ENCODE measurements around the gene PHACTR1. TPM values are rescaled to one million over a fixed set of nuclear protein-coding genes. Genes with fewer than 3 reads are reported as not detected.
"Not testable (repeated sequence)": the region's sequence is repeated elsewhere in the genome, so short reads cannot be mapped to it uniquely, and the experiment has no call there.

PHACTR1 gene
- total and polyA plus RNA-seq, 8 donors, result 0.46 to 17.4 (median 6.4) TPM; not detected in 1

DNA sequence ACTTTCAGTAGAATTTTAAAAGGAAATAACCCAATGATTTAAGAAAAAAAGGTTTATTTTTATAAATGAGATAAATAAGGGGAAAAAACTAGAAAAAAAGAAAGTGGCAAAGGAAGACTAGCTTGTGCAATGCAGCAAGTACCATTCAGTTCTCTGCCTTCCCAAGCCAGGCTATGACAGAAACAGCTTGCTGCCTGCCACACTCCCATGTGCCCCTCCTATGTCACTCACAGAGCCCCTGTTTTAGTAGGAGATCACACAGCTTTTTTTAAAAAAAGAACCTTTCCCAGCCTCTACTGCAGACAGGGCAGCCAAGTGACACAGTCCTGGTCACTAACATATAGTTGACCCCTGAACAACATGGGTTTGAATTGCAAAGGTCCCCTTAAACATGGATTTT lies 598.2 kb downstream of the PHACTR1 start:
- H3K4me1 ChIP-seq, result no peaks in the 10 kb centered on the region
- no peak for DNase-seq
- H3K36me3 ChIP-seq, result peaks cover 38 to 93% (median 88%) of the 10 kb centered on the region in 4 donors
- TF ChIP-seq POLR2AphosphoS5 (IDR thresholded peaks at IDR 0.05), result no peak
- no peak overlapping the region for H3K27ac ChIP-seq
- H3K9me3 ChIP-seq, result no peaks in the 10 kb centered on the region
- no peaks in the 10 kb centered on the region for H3K27me3 ChIP-seq
- no peak overlapping the region for H3K4me3 ChIP-seq
- intact Hi-C loops (cut with DNase I; ENCODE audit: low total_unique reads), result no loop called here

DNA sequence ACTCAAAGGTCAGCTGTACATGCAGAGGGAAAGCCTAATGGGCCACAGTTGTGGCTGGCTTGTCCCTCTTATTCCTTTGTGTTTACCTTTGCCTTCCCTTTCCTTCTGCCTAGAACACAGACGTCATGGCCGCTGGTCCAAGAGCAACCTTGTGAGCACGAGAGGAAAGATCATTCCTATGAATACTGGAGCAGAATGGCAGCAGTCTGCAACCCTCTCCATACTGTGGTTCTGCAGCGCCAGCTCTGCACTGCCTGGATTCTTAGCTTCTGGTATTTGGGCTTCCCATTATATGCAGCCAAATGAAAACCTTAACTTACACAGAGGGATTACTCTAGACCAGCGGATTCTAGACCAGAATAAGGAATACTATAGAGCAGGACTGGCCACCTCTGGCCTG lies 599.3 kb downstream of the PHACTR1 start:
- WGBS, 5 donors, result 82 to 95% (median 91%) methylated on average over 5 of the region's 5 CpGs
- peaks cover 49 to 96% (median 93%) of the 10 kb centered on the region in 4 donors for H3K36me3 ChIP-seq
- no peak overlapping the region for H3K27ac ChIP-seq
- H3K4me1 ChIP-seq, result no peaks in the 10 kb centered on the region
- intact Hi-C loops (cut with DNase I; ENCODE audit: low total_unique reads), result no loop called here
- DNase-seq, result no peak
- TF ChIP-seq CTCF (IDR thresholded peaks at IDR 0.05), result no peak
- TF ChIP-seq POLR2AphosphoS5 (IDR thresholded peaks at IDR 0.05), result no peak
- TF ChIP-seq EP300 (IDR thresholded peaks at IDR 0.05), result no peak
- TF ChIP-seq POLR2A (IDR thresholded peaks at IDR 0.05), result no peak
- no peak overlapping the region for H3K4me3 ChIP-seq
- no peaks in the 10 kb centered on the region for H3K27me3 ChIP-seq
- H3K9me3 ChIP-seq, result no peaks in the 10 kb centered on the region

GRCh38 chr6:13318821-13319220 lies 602.3 kb downstream of the PHACTR1 start:
- no peak for TF ChIP-seq EP300 (IDR thresholded peaks at IDR 0.05)
- TF ChIP-seq POLR2AphosphoS5 (IDR thresholded peaks at IDR 0.05), result no peak
- TF ChIP-seq POLR2A (IDR thresholded peaks at IDR 0.05), result no peak
- no peak for TF ChIP-seq CTCF (IDR thresholded peaks at IDR 0.05)
- no peak overlapping the region for H3K27ac ChIP-seq
- no peak for DNase-seq
- H3K36me3 ChIP-seq, result peaks cover 53 to 100% (median 100%) of the 10 kb centered on the region in 4 donors
- H3K4me1 ChIP-seq, result no peaks in the 10 kb centered on the region
- no peaks in the 10 kb centered on the region for H3K9me3 ChIP-seq
- WGBS, 5 donors, result 92 to 100% (median 97%) methylated on average over 2 of the region's 2 CpGs
- no peaks in the 10 kb centered on the region for H3K27me3 ChIP-seq
- no peak overlapping the region for H3K4me3 ChIP-seq
- intact Hi-C loops (cut with DNase I; ENCODE audit: low total_unique reads), result no loop called here

GRCh38 chr6:13319891-13320564 lies 603.5 kb downstream of the PHACTR1 start:
- TF ChIP-seq CTCF (IDR thresholded peaks at IDR 0.05) (no peak), POLR2A (IDR thresholded peaks at IDR 0.05) (no peak), EP300 (IDR thresholded peaks at IDR 0.05) (no peak), POLR2AphosphoS5 (IDR thresholded peaks at IDR 0.05) (no peak)
- 92 to 95% (median 93%) methylated on average over 5 of the region's 5 CpGs for WGBS, 5 donors
- no peaks in the 10 kb centered on the region for H3K4me1 ChIP-seq
- H3K27me3 ChIP-seq, result no peaks in the 10 kb centered on the region
- H3K27ac ChIP-seq, result no peak overlapping the region
- H3K36me3 ChIP-seq, result peaks cover 54 to 100% (median 100%) of the 10 kb centered on the region in 4 donors
- intact Hi-C loops (cut with DNase I; ENCODE audit: low total_unique reads), result no loop called here
- no peak overlapping the region for H3K4me3 ChIP-seq
- DNase-seq, result no peak
- H3K9me3 ChIP-seq, result no peaks in the 10 kb centered on the region

DNA sequence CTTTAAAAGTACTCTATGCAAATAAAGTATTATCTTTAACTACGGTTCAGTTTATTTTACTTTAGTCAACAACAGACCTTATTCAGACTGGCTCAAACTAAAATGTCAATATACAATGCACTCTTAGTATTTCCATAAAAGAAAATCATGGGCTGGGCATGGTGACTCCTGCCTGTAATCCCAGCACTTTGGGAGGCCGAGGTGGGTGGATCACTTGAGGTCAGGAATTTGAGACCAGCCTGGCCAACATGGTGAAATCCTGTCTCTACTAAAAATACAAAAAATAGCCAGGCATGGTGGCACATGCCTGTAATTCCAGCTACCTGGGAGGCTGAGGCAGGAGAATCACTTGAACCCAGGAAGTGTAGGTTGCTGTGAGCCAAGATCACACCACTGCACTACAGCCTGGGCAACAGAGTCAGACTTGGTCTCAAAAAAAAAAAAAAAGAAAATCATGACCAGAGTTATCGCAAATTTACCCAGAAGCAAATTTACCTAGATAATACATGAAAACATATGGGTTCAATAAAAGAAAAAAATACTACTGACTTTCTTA lies 609.5 kb downstream of the PHACTR1 start:
- H3K27me3 ChIP-seq; H3K27ac ChIP-seq; DNase-seq; intact Hi-C loops (cut with DNase I; ENCODE audit: low total_unique reads); H3K9me3 ChIP-seq; H3K4me3 ChIP-seq: not testable (repeated sequence)
- 56 to 77% (median 62%) methylated on average over 3 of the region's 3 CpGs for WGBS, 5 donors
- Histone ChIP-seq H3K4me1 (peaks cover 0 to 27% (median 12%) of the 10 kb centered on the region in 4 donors), H3K36me3 (peaks cover 14 to 47% (median 45%) of the 10 kb centered on the region in 4 donors)

Data from stomach (tissue), 9 donors.